IMR-90 (cell line): ENCODE results near the gene ENPP3. TPM values are rescaled to one million over a fixed set of nuclear protein-coding genes. Genes with fewer than 3 reads are reported as not detected.

Source experiments
- ATAC-seq: fragments of 200-7000 bp; cut with Tn5 transposase; 2 replicates; pipeline ENCODE4 v1.9.1; 2020; ENCODE audit warnings: low read depth, mild to moderate bottlenecking, moderate library complexity
- BruUV-seq: library from RNA; stranded (reverse); fragments of 400-500 nt; replicated peaks from 2 replicates; lab custom pipeline; 2021; lab: Mats Ljungman, UMichigan
- CTCF ChIA-PET: fragments of 300-600 bp; formaldehyde crosslinking; extraction: SDS; loops from one replicate; lab custom pipeline; 2021; ENCODE audit warnings: antibody characterized with exemption; lab: Yijun Ruan, JAX
- POLR2A ChIA-PET: fragments of 300-600 bp; sonication (Branson Sonifier 250); formaldehyde crosslinking; loops from one replicate; lab custom pipeline; 2022; ENCODE audit warnings: antibody characterized with exemption; ENCODE audit not compliant: unreplicated experiment; lab: Charles Lee
- DNase-seq: peaks from one replicate; pipeline ENCODE4 v3.0.0; 2013
- H2AFZ ChIP-seq: replicated peaks from 2 replicates; pipeline ENCODE3; 2013; ENCODE audit warnings: low read length, mild to moderate bottlenecking; ENCODE audit not compliant: poor library complexity
- H2AK5ac ChIP-seq: 2 replicates; pipeline ENCODE4 v1.6.1; 2013; ENCODE audit warnings: low read depth, low read length, inconsistent platforms
- H2AK9ac ChIP-seq: replicated peaks from 2 replicates; pipeline ENCODE3; 2013; ENCODE audit warnings: mild to moderate bottlenecking, low read depth, low read length, moderate library complexity; ENCODE audit not compliant: poor library complexity
- H2BK120ac ChIP-seq: 2 replicates; pipeline ENCODE4 v1.6.1; 2013; ENCODE audit warnings: low read depth, low read length, inconsistent platforms
- H2BK15ac ChIP-seq: 3 replicates; pipeline ENCODE4 v1.6.1; 2013; ENCODE audit warnings: low read depth, low read length, inconsistent platforms
- H2BK20ac ChIP-seq: 2 replicates; pipeline ENCODE4 v1.6.1; 2013; ENCODE audit warnings: low read depth, mild to moderate bottlenecking, inconsistent platforms, low read length, moderate library complexity
- H2BK5ac ChIP-seq: 2 replicates; pipeline ENCODE4 v1.6.1; 2013; ENCODE audit warnings: mild to moderate bottlenecking, low read depth, low read length, inconsistent platforms; ENCODE audit not compliant: poor library complexity, severe bottlenecking
- H3K14ac ChIP-seq: replicated peaks from 2 replicates; pipeline ENCODE4 v1.6.1; 2013; ENCODE audit warnings: low read depth, low read length, inconsistent platforms
- H3K18ac ChIP-seq: 2 replicates; pipeline ENCODE4 v1.6.1; 2013; ENCODE audit warnings: low read depth, low read length, control low read depth
- H3K23ac ChIP-seq: 2 replicates; pipeline ENCODE4 v1.6.1; 2013; ENCODE audit warnings: low read depth, low read length, inconsistent platforms
- H3K27ac ChIP-seq: 2 replicates; pipeline ENCODE4 v1.5.1; 2013; ENCODE audit warnings: mild to moderate bottlenecking, control low read depth, low read length; ENCODE audit not compliant: insufficient read depth
- H3K27me3 ChIP-seq: 2 replicates; pipeline ENCODE4 v1.6.1; 2013; ENCODE audit warnings: low read length; ENCODE audit not compliant: control insufficient read depth, insufficient read depth
- H3K36me3 ChIP-seq: 2 replicates; pipeline ENCODE4 v1.6.1; 2013; ENCODE audit warnings: low read length, mixed read lengths; ENCODE audit not compliant: control insufficient read depth, insufficient read depth
- H3K4ac ChIP-seq: 2 replicates; pipeline ENCODE4 v1.6.1; 2013; ENCODE audit warnings: low read depth, low read length, inconsistent platforms
- H3K4me1 ChIP-seq: 2 replicates; pipeline ENCODE4 v1.6.1; 2013; ENCODE audit warnings: low read length, mixed read lengths; ENCODE audit not compliant: control insufficient read depth, insufficient read depth
- H3K4me2 ChIP-seq: 2 replicates; pipeline ENCODE4 v1.6.1; 2013; ENCODE audit warnings: low read depth, mild to moderate bottlenecking, control low read depth, low read length, moderate library complexity
- H3K4me3 ChIP-seq: 2 replicates; pipeline ENCODE4 v1.5.1; 2013; ENCODE audit warnings: low read depth, mild to moderate bottlenecking, control low read depth, low read length, moderate library complexity; ENCODE audit not compliant: insufficient read depth
- H3K56ac ChIP-seq: 2 replicates; pipeline ENCODE4 v1.6.1; 2013; ENCODE audit warnings: low read length, inconsistent platforms; ENCODE audit not compliant: insufficient read depth; ENCODE audit errors: extremely low read depth
- H3K79me1 ChIP-seq, 2 experiments: 2 replicates each; pipeline ENCODE4 v1.6.1; 2013; ENCODE audit warnings: low read length in 2 of 2, inconsistent platforms in 1 of 2, low read depth in 1 of 2
- H3K9ac ChIP-seq: 2 replicates; pipeline ENCODE4 v1.6.1; 2013; ENCODE audit warnings: low read depth, low read length, control low read depth
- H3K9me1 ChIP-seq: 2 replicates; pipeline ENCODE4 v1.6.1; 2013; ENCODE audit warnings: low read length, inconsistent platforms; ENCODE audit not compliant: insufficient read depth
- H3K9me3 ChIP-seq: 2 replicates; pipeline ENCODE4 v1.6.1; 2013; ENCODE audit warnings: low read length; ENCODE audit not compliant: control insufficient read depth, insufficient read depth
- H4K20me1 ChIP-seq: 2 replicates; pipeline ENCODE4 v1.6.1; 2013; ENCODE audit warnings: low read length, inconsistent platforms; ENCODE audit not compliant: insufficient read depth
- H4K5ac ChIP-seq: 2 replicates; pipeline ENCODE4 v1.6.1; 2013; ENCODE audit warnings: mild to moderate bottlenecking, low read depth, low read length, control low read depth
- H4K8ac ChIP-seq, 2 experiments: 2 replicates each; pipeline ENCODE4 v1.6.1; 2013; ENCODE audit warnings: low read depth in 2 of 2, low read length in 2 of 2, control low read depth in 1 of 2, inconsistent platforms in 1 of 2
- H4K91ac ChIP-seq: 2 replicates; pipeline ENCODE4 v1.6.1; 2013; ENCODE audit warnings: low read depth, low read length, inconsistent platforms; ENCODE audit not compliant: insufficient read depth
- CEBPB ChIP-seq: IDR thresholded peaks from 2 replicates; pipeline ENCODE4 v1.6.1; 2012; ENCODE audit warnings: low read depth, low read length, improper control_type of control experiment
- CHD1 ChIP-seq: IDR thresholded peaks from 2 replicates; pipeline ENCODE4 v1.6.1; 2012; ENCODE audit warnings: low read depth, low read length, improper control_type of control experiment
- CTCF ChIP-seq: conservative IDR thresholded peaks from 2 replicates; pipeline ENCODE4 v1.5.1; 2012; ENCODE audit warnings: mild to moderate bottlenecking, low read depth, low read length, improper control_type of control experiment
- FOS ChIP-seq: fragments of 150-350 bp; IDR thresholded peaks from 2 replicates; pipeline ENCODE4 v1.6.1; 2016; ENCODE audit warnings: low read depth, low read length
- MAFK ChIP-seq: IDR thresholded peaks from 2 replicates; pipeline ENCODE4 v1.6.1; 2012; ENCODE audit warnings: low read depth, low read length, improper control_type of control experiment
- MAZ ChIP-seq: IDR thresholded peaks from 2 replicates; pipeline ENCODE4 v1.6.1; 2012; ENCODE audit warnings: low read depth, mild to moderate bottlenecking, low read length, improper control_type of control experiment, moderate library complexity, borderline replicate concordance
- MXI1 ChIP-seq: IDR thresholded peaks from 2 replicates; pipeline ENCODE4 v1.6.1; 2012; ENCODE audit warnings: low read depth, mild to moderate bottlenecking, low read length, moderate library complexity, borderline replicate concordance
- RCOR1 ChIP-seq: IDR thresholded peaks from 2 replicates; pipeline ENCODE4 v1.6.1; 2012; ENCODE audit warnings: mild to moderate bottlenecking, low read length, improper control_type of control experiment; ENCODE audit not compliant: insufficient replicate concordance
- SMC3 ChIP-seq: fragments of 150-350 bp; IDR thresholded peaks from 2 replicates; pipeline ENCODE4 v1.6.1; 2016; ENCODE audit warnings: low read depth, mild to moderate bottlenecking, antibody characterized with exemption, low read length, moderate library complexity
- WGBS, 2 experiments: methylation state at CpG; one replicate each; pipeline versions ENCODE4 v1.1.5 to v1.1.7; 2013; ENCODE audit warnings: missing lambda C conversion rate in 2 of 2; ENCODE audit not compliant: insufficient read length in 1 of 2; ENCODE audit errors: extremely low coverage in 2 of 2; 5-methylcytosine and 5-hydroxymethylcytosine counted together
- dilution Hi-C: fragments of 300-500 bp; cut with HindIII; formaldehyde crosslinking; loops from one replicate; pipeline ENCODE4 v1.14.3; 2018; ENCODE audit warnings: low sequenced_read_pairs; ENCODE audit not compliant: unreplicated experiment
- in situ Hi-C: fragments of 300-500 bp; cut with MboI; formaldehyde crosslinking; loops from 3 replicates; pipeline ENCODE4 v1.14.3; 2019; ENCODE audit warnings: low sequenced_read_pairs, inconsistent platforms, mixed read lengths
- intact Hi-C: fragments of 100-400 bp; cut with micrococcal nuclease; formaldehyde crosslinking; loops from 2 replicates; pipeline ENCODE4 v1.10.0; 2022
- polyA plus RNA-seq, 3 experiments: library from polyadenylated mRNA; depleted of rRNA; stranded (reverse); fragments of >200 nt; gene quantifications; 2 replicates each; pipeline ENCODE4 v1.2.3, GENCODE V29; 2012; ENCODE audit warnings: low replicate concordance in 1 of 3
- total RNA-seq: library from RNA; depleted of rRNA; stranded (reverse); fragments of >200 nt; gene quantifications from 2 replicates; pipeline ENCODE4 v1.2.3, GENCODE V29; 2012

ENPP3 gene
- total and polyA plus RNA-seq, 2 of the 4 experiments (the other 2 are of a cell fraction), result under 0.01 to 0.05 TPM

- intact Hi-C loops (no loop called here), in situ Hi-C loops (loop anchor here (25.0 kb wide), 1 partner anchor 809 kb away; no protein-coding TSS in a partner anchor), dilution Hi-C loops (no loop called here)
- Histone ChIP-seq H3K4me2 (no peak overlapping the region), H3K27ac (no peak overlapping the region), H3K23ac (no peak overlapping the region), H2AK9ac (no peak overlapping the region), H3K56ac (no peak overlapping the region), H3K4me1 (no peaks in the 10 kb centered on the region), H3K14ac (no peak overlapping the region), H3K18ac (no peak overlapping the region), H3K9me1 (no peaks in the 10 kb centered on the region), H3K27me3 (peaks cover 3% of the 10 kb centered on the region), H3K4ac (no peak overlapping the region), H3K79me1 (no peaks in the 10 kb centered on the region), H4K5ac (no peak overlapping the region), H4K91ac (no peak overlapping the region), H2BK20ac (no peak overlapping the region), H3K9ac (no peak overlapping the region), H2BK120ac (no peak overlapping the region), H3K4me3 (no peak overlapping the region), H2AFZ (no peak overlapping the region), H2BK15ac (no peak overlapping the region), H3K9me3 (no peaks in the 10 kb centered on the region), H2BK5ac (no peak overlapping the region), H2AK5ac (no peak overlapping the region), H3K36me3 (no peaks in the 10 kb centered on the region), H4K20me1 (no peaks in the 10 kb centered on the region), H4K8ac (no peak overlapping the region)
- ChIA-PET CTCF (interaction anchor here (0.7 kb wide), 1 partner anchor 1558 kb away, joined by 3 read pairs; no protein-coding TSS in a partner anchor), POLR2A (no interaction called here)
- no peak for ATAC-seq
- no peak for DNase-seq
- TF ChIP-seq CEBPB (no peak), SMC3 (no peak), CTCF (no peak), CHD1 (no peak), RCOR1 (no peak), MAFK (no peak), FOS (no peak), MAZ (no peak), MXI1 (no peak)
- 83% methylated on average over 5 of the region's 5 CpGs; no CpG with 5 or more reads in 1 of the 2 experiments for WGBS, 2 experiments
- BruUV-seq, result no TSS peak
These were observed 41.3 kb downstream of the ENPP3 start for GRCh38 chr6:131678442-131678841.
